Stimulated activated effector memory CD8-positive, alpha-beta T cell treated with anti-CD3 and anti-CD28 coated beads, Interleukin-12 subunit alpha, Interleukin-12 subunit beta, amount 100 ng/mL, for 72 hours (primary cell): ENCODE measurements around the gene ANKRD52.

Source experiments
- ATAC-seq: fragments of 150-1000 bp; cut with Tn5 transposase; 2 replicates; pipeline ENCODE4 v1.10.0; 2021
- DNase-seq, 2 donors: peaks; one replicate each; pipeline ENCODE4 v3.0.0; 2021 to 2022; ENCODE audit warnings: low spot score in 2 of 2
- H3K27ac Mint-ChIP-seq: one replicate; pipeline ENCODE4 v1.8.0; 2022; ENCODE audit warnings: mild to moderate bottlenecking, mixed read lengths
- H3K36me3 Mint-ChIP-seq: one replicate; pipeline ENCODE4 v1.8.0; 2022; ENCODE audit warnings: mild to moderate bottlenecking, mixed read lengths
- H3K4me1 Mint-ChIP-seq: one replicate; pipeline ENCODE4 v1.8.0; 2022; ENCODE audit warnings: mixed read lengths
- H3K4me3 Mint-ChIP-seq: one replicate; pipeline ENCODE4 v1.8.0; 2022; ENCODE audit warnings: mild to moderate bottlenecking, mixed read lengths
- H3K9me3 Mint-ChIP-seq: one replicate; pipeline ENCODE4 v1.8.0; 2022; ENCODE audit warnings: mixed read lengths

The ANKRD52 gene

GRCh38 chr12:56258820-56259183 lies 618 bp upstream of the ANKRD52 start:
- H3K9me3 Mint-ChIP-seq, result no peaks in the 10 kb centered on the region
- peak overlapping the region; percentile 93 for H3K27ac Mint-ChIP-seq
- H3K36me3 Mint-ChIP-seq, result peaks cover 32% of the 10 kb centered on the region
- peaks cover 34% of the 10 kb centered on the region for H3K4me1 Mint-ChIP-seq
- no peak for DNase-seq
- H3K4me3 Mint-ChIP-seq, result peak overlapping the region; percentile 91
- ATAC-seq, result no peak

GRCh38 chr12:56257491-56258067 lies 605 bp downstream of the ANKRD52 start:
- H3K9me3 Mint-ChIP-seq, result no peaks in the 10 kb centered on the region
- H3K36me3 Mint-ChIP-seq, result peaks cover 45% of the 10 kb centered on the region
- no peak for DNase-seq
- ATAC-seq, result no peak
- peak overlapping the region; percentile 91 for H3K4me3 Mint-ChIP-seq
- H3K4me1 Mint-ChIP-seq, result peaks cover 34% of the 10 kb centered on the region
- H3K27ac Mint-ChIP-seq, result peak overlapping the region; percentile 7

- DNase-seq (no peak), ATAC-seq (no peak)
- Mint-ChIP-seq H3K27ac (peak overlapping the region; percentile 7), H3K4me3 (peak overlapping the region; percentile 91), H3K4me1 (peaks cover 34% of the 10 kb centered on the region), H3K9me3 (no peaks in the 10 kb centered on the region), H3K36me3 (peaks cover 50% of the 10 kb centered on the region)
Measured at GRCh38 chr12:56257071-56257470, 1.1 kb downstream of the ANKRD52 start.

- H3K4me3 Mint-ChIP-seq, result peak overlapping the region; percentile 91
- H3K9me3 Mint-ChIP-seq, result no peaks in the 10 kb centered on the region
- peaks cover 56% of the 10 kb centered on the region for H3K36me3 Mint-ChIP-seq
- peaks cover 34% of the 10 kb centered on the region for H3K4me1 Mint-ChIP-seq
- DNase-seq, result no peak
- no peak for ATAC-seq
- H3K27ac Mint-ChIP-seq, result peak overlapping the region; percentile 7
Measured at GRCh38 chr12:56256326-56256960, 1.7 kb downstream of the ANKRD52 start.

- H3K27ac Mint-ChIP-seq, result peak overlapping the region; percentile 67
- peaks cover 34% of the 10 kb centered on the region for H3K4me1 Mint-ChIP-seq
- ATAC-seq (no peak), DNase-seq (no peak)
- H3K4me3 Mint-ChIP-seq, result no peak overlapping the region
- H3K36me3 Mint-ChIP-seq, result peaks cover 64% of the 10 kb centered on the region
- no peaks in the 10 kb centered on the region for H3K9me3 Mint-ChIP-seq
Measured at GRCh38 chr12:56255671-56256070, 2.5 kb downstream of the ANKRD52 start.

GRCh38 chr12:56253091-56253490 lies 5.1 kb downstream of the ANKRD52 start:
- Mint-ChIP-seq H3K27ac (no peak overlapping the region), H3K4me1 (peaks cover 26% of the 10 kb centered on the region), H3K4me3 (no peak overlapping the region), H3K9me3 (no peaks in the 10 kb centered on the region), H3K36me3 (peaks cover 89% of the 10 kb centered on the region)
- DNase-seq (no peak), ATAC-seq (no peak)

- Mint-ChIP-seq H3K27ac (no peak overlapping the region), H3K4me1 (peaks cover 26% of the 10 kb centered on the region), H3K9me3 (no peaks in the 10 kb centered on the region), H3K4me3 (no peak overlapping the region), H3K36me3 (peaks cover 92% of the 10 kb centered on the region)
- DNase-seq (no peak), ATAC-seq (no peak)
Measured at GRCh38 chr12:56252649-56253048, 5.5 kb downstream of the ANKRD52 start.

GRCh38 chr12:56248711-56249110 lies 9.5 kb downstream of the ANKRD52 start:
- DNase-seq, result no peak
- peak overlapping the region; percentile 63 for H3K27ac Mint-ChIP-seq

GRCh38 chr12:56247923-56248322 lies 10.3 kb downstream of the ANKRD52 start:
- DNase-seq (no peak), ATAC-seq (no peak)
- Mint-ChIP-seq H3K27ac (peak overlapping the region; percentile 40), H3K4me3 (no peak overlapping the region), H3K4me1 (no peaks in the 10 kb centered on the region), H3K9me3 (no peaks in the 10 kb centered on the region), H3K36me3 (peaks cover 99% of the 10 kb centered on the region)

More at GRCh38 chr12:56248711-56249110, 9.5 kb downstream of the ANKRD52 start:
- peaks cover 100% of the 10 kb centered on the region for H3K36me3 Mint-ChIP-seq
- no peaks in the 10 kb centered on the region for H3K4me1 Mint-ChIP-seq
- no peak overlapping the region for H3K4me3 Mint-ChIP-seq
- H3K9me3 Mint-ChIP-seq, result no peaks in the 10 kb centered on the region
- ATAC-seq, result peak; percentile 34

- no peak for ATAC-seq
- Mint-ChIP-seq H3K9me3 (no peaks in the 10 kb centered on the region), H3K4me1 (no peaks in the 10 kb centered on the region), H3K36me3 (peaks cover 99% of the 10 kb centered on the region), H3K4me3 (no peak overlapping the region), H3K27ac (no peak overlapping the region)
- DNase-seq, result no peak
Measured at GRCh38 chr12:56244494-56244893, 13.7 kb downstream of the ANKRD52 start.

- Mint-ChIP-seq H3K27ac (peak overlapping the region; percentile 68), H3K36me3 (peaks cover 92% of the 10 kb centered on the region)
Measured at GRCh38 chr12:56243731-56244181, 14.4 kb downstream of the ANKRD52 start.

GRCh38 chr12:56242986-56243385 lies 15.2 kb downstream of the ANKRD52 start:
- Mint-ChIP-seq H3K4me3 (no peak overlapping the region), H3K4me1 (no peaks in the 10 kb centered on the region), H3K27ac (peak overlapping the region; percentile 68), H3K36me3 (peaks cover 84% of the 10 kb centered on the region), H3K9me3 (no peaks in the 10 kb centered on the region)
- DNase-seq, result no peak
- no peak for ATAC-seq

More at GRCh38 chr12:56243731-56244181, 14.4 kb downstream of the ANKRD52 start:
- H3K9me3 Mint-ChIP-seq, result no peaks in the 10 kb centered on the region
- no peak overlapping the region for H3K4me3 Mint-ChIP-seq
- no peaks in the 10 kb centered on the region for H3K4me1 Mint-ChIP-seq
- no peak for DNase-seq
- no peak for ATAC-seq

- Mint-ChIP-seq H3K9me3 (no peaks in the 10 kb centered on the region), H3K36me3 (peaks cover 71% of the 10 kb centered on the region), H3K4me3 (no peak overlapping the region), H3K4me1 (peaks cover under 1% of the 10 kb centered on the region), H3K27ac (peak overlapping the region; percentile 79)
- no peak for DNase-seq
- no peak for ATAC-seq
Measured at GRCh38 chr12:56241424-56242303, 16.5 kb downstream of the ANKRD52 start.

- no peak for DNase-seq
- H3K36me3 Mint-ChIP-seq, result peaks cover 37% of the 10 kb centered on the region
- peak overlapping the region; percentile 45 for H3K27ac Mint-ChIP-seq
- no peak for ATAC-seq
- H3K9me3 Mint-ChIP-seq, result no peaks in the 10 kb centered on the region
- peaks cover 5% of the 10 kb centered on the region for H3K4me1 Mint-ChIP-seq
- H3K4me3 Mint-ChIP-seq, result no peak overlapping the region
Measured at GRCh38 chr12:56237552-56237951, 20.6 kb downstream of the ANKRD52 start.

- Mint-ChIP-seq H3K4me3 (no peak overlapping the region), H3K4me1 (peaks cover 5% of the 10 kb centered on the region), H3K9me3 (no peaks in the 10 kb centered on the region), H3K36me3 (peaks cover 31% of the 10 kb centered on the region), H3K27ac (peak overlapping the region; percentile 45)
- ATAC-seq (no peak), DNase-seq (no peak)
Measured at GRCh38 chr12:56236985-56237384, 21.2 kb downstream of the ANKRD52 start.
